ENCODE data around the gene DDX42.

DNA sequence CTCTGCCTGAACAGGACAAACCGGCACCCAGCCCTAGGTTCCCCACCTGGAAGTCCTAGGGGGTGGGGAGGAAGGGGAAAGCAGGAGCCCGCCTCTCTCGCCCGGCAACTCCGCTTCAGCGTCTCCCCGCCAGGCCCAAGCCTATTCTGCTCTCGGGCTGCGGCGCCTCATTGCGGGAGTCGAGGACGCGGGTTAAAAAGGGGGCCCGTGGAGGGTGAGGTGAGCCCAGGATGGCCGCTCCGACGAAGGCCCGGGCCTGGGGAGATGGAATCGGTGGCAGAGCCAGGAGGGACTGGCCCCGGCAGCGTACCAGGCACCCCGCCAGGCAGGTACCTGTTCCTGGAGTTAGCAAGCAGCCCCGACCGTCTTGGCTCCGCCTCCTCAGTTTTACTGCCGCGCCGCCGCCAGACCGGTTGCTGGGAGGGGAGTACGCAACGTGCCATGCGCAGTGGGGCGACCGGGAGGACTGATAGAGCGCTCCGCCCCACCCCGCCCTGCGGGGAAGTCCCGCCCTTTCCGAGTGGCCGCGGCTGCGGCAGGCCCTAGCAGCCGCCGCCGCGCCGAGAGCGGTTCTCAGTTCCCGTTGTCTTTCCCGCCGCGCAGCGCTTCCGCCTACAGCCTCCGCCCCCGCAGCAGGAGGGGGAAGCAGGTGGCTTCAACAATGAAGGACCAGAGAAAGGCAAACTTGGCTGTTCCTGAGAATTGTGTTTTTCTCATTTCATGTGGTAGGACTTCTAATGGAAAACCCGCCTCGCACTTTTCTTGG lies 32.4 kb upstream of the DDX42 start, which contains the start of gene STRADA:
- TF ChIP-seq, protein P1, sequence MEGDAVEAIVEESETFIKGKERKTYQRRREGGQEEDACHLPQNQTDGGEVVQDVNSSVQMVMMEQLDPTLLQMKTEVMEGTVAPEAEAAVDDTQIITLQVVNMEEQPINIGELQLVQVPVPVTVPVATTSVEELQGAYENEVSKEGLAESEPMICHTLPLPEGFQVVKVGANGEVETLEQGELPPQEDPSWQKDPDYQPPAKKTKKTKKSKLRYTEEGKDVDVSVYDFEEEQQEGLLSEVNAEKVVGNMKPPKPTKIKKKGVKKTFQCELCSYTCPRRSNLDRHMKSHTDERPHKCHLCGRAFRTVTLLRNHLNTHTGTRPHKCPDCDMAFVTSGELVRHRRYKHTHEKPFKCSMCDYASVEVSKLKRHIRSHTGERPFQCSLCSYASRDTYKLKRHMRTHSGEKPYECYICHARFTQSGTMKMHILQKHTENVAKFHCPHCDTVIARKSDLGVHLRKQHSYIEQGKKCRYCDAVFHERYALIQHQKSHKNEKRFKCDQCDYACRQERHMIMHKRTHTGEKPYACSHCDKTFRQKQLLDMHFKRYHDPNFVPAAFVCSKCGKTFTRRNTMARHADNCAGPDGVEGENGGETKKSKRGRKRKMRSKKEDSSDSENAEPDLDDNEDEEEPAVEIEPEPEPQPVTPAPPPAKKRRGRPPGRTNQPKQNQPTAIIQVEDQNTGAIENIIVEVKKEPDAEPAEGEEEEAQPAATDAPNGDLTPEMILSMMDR (IDR thresholded peaks at IDR 0.05), result no peak
- TF ChIP-seq POLR2A (IDR thresholded peaks at IDR 0.05; ENCODE audit: low read depth) (peak; percentile 36), POLR2AphosphoS5 (IDR thresholded peaks at IDR 0.05) (peak; percentile 92 to 94), EP300 (IDR thresholded peaks at IDR 0.05) (no peak)

Data from esophagus muscularis mucosa (tissue), 4 donors.